Neural progenitor cell (in vitro differentiated cells): Measurements from ENCODE around the gene ANKRD11. TPM values are rescaled to one million over a fixed set of nuclear protein-coding genes. Genes with fewer than 3 reads are reported as not detected.

Source experiments
- DNase-seq: peaks from one replicate; pipeline ENCODE4 v3.0.0-alpha.2; 2016; ENCODE audit warnings: low spot score
- H2AFZ ChIP-seq: fragments of 200-600 bp; sonication (generic); replicated peaks from 2 replicates; pipeline ENCODE4 v1.6.1; 2016; ENCODE audit warnings: antibody characterized with exemption
- H3F3A ChIP-seq: fragments of 200-600 bp; sonication (generic); 2 replicates; pipeline ENCODE4 v1.6.1; 2016; ENCODE audit warnings: antibody characterized with exemption, low read depth
- H3K27ac ChIP-seq: fragments of 200-600 bp; sonication (generic); 2 replicates; pipeline ENCODE4 v1.5.1; 2016; ENCODE audit warnings: mild to moderate bottlenecking
- H3K27me3 ChIP-seq: fragments of 200-600 bp; sonication (generic); 2 replicates; pipeline ENCODE4 v1.6.1; 2016; ENCODE audit warnings: mild to moderate bottlenecking, moderate library complexity
- H3K36me3 ChIP-seq: fragments of 200-600 bp; sonication (generic); 2 replicates; pipeline ENCODE4 v1.5.1; 2016
- H3K4me1 ChIP-seq: fragments of 200-600 bp; sonication (generic); 2 replicates; pipeline ENCODE4 v1.6.1; 2016; ENCODE audit warnings: mixed run types
- H3K4me2 ChIP-seq: fragments of 200-600 bp; sonication (generic); 2 replicates; pipeline ENCODE4 v1.6.1; 2016
- H3K4me3 ChIP-seq: fragments of 200-600 bp; sonication (generic); 2 replicates; pipeline ENCODE4 v1.5.1; 2016
- H3K79me2 ChIP-seq: fragments of 200-600 bp; sonication (generic); 2 replicates; pipeline ENCODE4 v1.6.1; 2016; ENCODE audit warnings: low read depth
- H3K9ac ChIP-seq: fragments of 200-600 bp; sonication (generic); 2 replicates; pipeline ENCODE4 v1.6.1; 2016
- H3K9me3 ChIP-seq: fragments of 200-600 bp; sonication (generic); 2 replicates; pipeline ENCODE4 v1.5.1; 2016; ENCODE audit warnings: low read depth
- H4K20me1 ChIP-seq: fragments of 200-600 bp; sonication (generic); 2 replicates; pipeline ENCODE4 v1.6.1; 2016; ENCODE audit warnings: low read depth
- H3K27ac Mint-ChIP-seq: 3 replicates; pipeline ENCODE4 v1.8.0; 2021; ENCODE audit warnings: mixed read lengths
- H3K27me3 Mint-ChIP-seq: 2 replicates; pipeline ENCODE4 v1.8.0; 2022; ENCODE audit warnings: low read depth, mild to moderate bottlenecking, inconsistent platforms, moderate library complexity, mixed read lengths; ENCODE audit not compliant: insufficient read depth
- H3K36me3 Mint-ChIP-seq: 3 replicates; pipeline ENCODE4 v1.8.0; 2021; ENCODE audit warnings: mixed read lengths
- H3K4me1 Mint-ChIP-seq: 3 replicates; pipeline ENCODE4 v1.8.0; 2021; ENCODE audit warnings: mixed read lengths
- H3K4me3 Mint-ChIP-seq: 3 replicates; pipeline ENCODE4 v1.8.0; 2021; ENCODE audit warnings: mild to moderate bottlenecking, moderate library complexity, mixed read lengths
- H3K9me3 Mint-ChIP-seq: 3 replicates; pipeline ENCODE4 v1.8.0; 2020; ENCODE audit warnings: mixed read lengths
- CTCF ChIP-seq: fragments of 200-600 bp; sonication (generic); IDR thresholded peaks from 2 replicates; pipeline ENCODE4 v1.5.1; 2017; ENCODE audit warnings: antibody characterized with exemption, mild to moderate bottlenecking
- EZH2 ChIP-seq: fragments of 200-600 bp; sonication (generic); IDR thresholded peaks from 2 replicates; pipeline ENCODE4 v1.6.1; 2017; ENCODE audit warnings: antibody characterized with exemption, mild to moderate bottlenecking, moderate library complexity
- EZH2phosphoT487 ChIP-seq: fragments of 200-600 bp; sonication (generic); IDR thresholded peaks from 2 replicates; pipeline ENCODE4 v1.6.1; 2017; ENCODE audit warnings: antibody characterized with exemption
- total RNA-seq: library from RNA; depleted of rRNA; stranded (reverse); fragments of >200 nt; gene quantifications from 2 replicates; pipeline ENCODE4 v1.2.3, GENCODE V29; 2015; ENCODE audit warnings: low replicate concordance

ANKRD11 gene
- total RNA-seq, 1 donor from 2014 or later = 47.3 TPM

GRCh38 chr16:89304941-89305705 lies 185.2 kb downstream of the ANKRD11 start:
- Histone ChIP-seq H3K9ac (no peak overlapping the region), H3K79me2 (peaks cover 71% of the 10 kb centered on the region), H3F3A (no peaks in the 10 kb centered on the region), H3K4me1 (no peaks in the 10 kb centered on the region), H3K9me3 (no peaks in the 10 kb centered on the region), H3K4me3 (no peak overlapping the region), H3K4me2 (no peak overlapping the region), H3K36me3 (no peaks in the 10 kb centered on the region), H4K20me1 (peaks cover 78% of the 10 kb centered on the region), H3K27ac (no peak overlapping the region), H3K27me3 (no peaks in the 10 kb centered on the region), H2AFZ (no peak overlapping the region)
- Mint-ChIP-seq H3K27ac (no peak overlapping the region), H3K9me3 (peaks cover 2% of the 10 kb centered on the region), H3K4me1 (peaks cover 10% of the 10 kb centered on the region), H3K4me3 (no peak overlapping the region), H3K27me3 (no peaks in the 10 kb centered on the region), H3K36me3 (peaks cover 36% of the 10 kb centered on the region)
- no peak for DNase-seq
- TF ChIP-seq EZH2 (no peak), CTCF (no peak), EZH2phosphoT487 (no peak)

- H3K36me3 Mint-ChIP-seq = peaks cover 30% of the 10 kb centered on the region
- no peak for TF ChIP-seq CTCF
- TF ChIP-seq EZH2 = no peak
- no peak for TF ChIP-seq EZH2phosphoT487
- H3K9ac ChIP-seq = no peak overlapping the region
- no peak overlapping the region for H2AFZ ChIP-seq
- peak overlapping the region; percentile 26 for H3K27ac Mint-ChIP-seq
- peaks cover 66% of the 10 kb centered on the region for H3K79me2 ChIP-seq
- DNase-seq = no peak
- no peaks in the 10 kb centered on the region for H3F3A ChIP-seq
- H3K4me1 Mint-ChIP-seq = peaks cover 10% of the 10 kb centered on the region
- no peak overlapping the region for H3K4me3 Mint-ChIP-seq
- no peaks in the 10 kb centered on the region for H3K27me3 Mint-ChIP-seq
- no peak overlapping the region for H3K27ac ChIP-seq
- no peak overlapping the region for H3K4me2 ChIP-seq
- H3K4me1 ChIP-seq = no peaks in the 10 kb centered on the region
- H4K20me1 ChIP-seq = peaks cover 70% of the 10 kb centered on the region
- peaks cover 2% of the 10 kb centered on the region for H3K9me3 Mint-ChIP-seq
- no peaks in the 10 kb centered on the region for H3K27me3 ChIP-seq
- no peaks in the 10 kb centered on the region for H3K9me3 ChIP-seq
- no peaks in the 10 kb centered on the region for H3K36me3 ChIP-seq
- H3K4me3 ChIP-seq = no peak overlapping the region
Observed at GRCh38 chr16:89304181-89304851, 186.0 kb downstream of the ANKRD11 start.

GRCh38 chr16:89303617-89304016 lies 186.7 kb downstream of the ANKRD11 start:
- H3K4me3 ChIP-seq = no peak overlapping the region
- Mint-ChIP-seq H3K36me3 (peaks cover 29% of the 10 kb centered on the region), H3K27ac (no peak overlapping the region), H3K4me1 (peaks cover 10% of the 10 kb centered on the region), H3K9me3 (peaks cover 2% of the 10 kb centered on the region), H3K27me3 (peaks cover 2% of the 10 kb centered on the region), H3K4me3 (peak overlapping the region; percentile 31)
- TF ChIP-seq CTCF = no peak
- no peak for TF ChIP-seq EZH2
- no peak for TF ChIP-seq EZH2phosphoT487
- H4K20me1 ChIP-seq = peaks cover 68% of the 10 kb centered on the region
- H2AFZ ChIP-seq = no peak overlapping the region
- no peak for DNase-seq
- no peaks in the 10 kb centered on the region for H3K4me1 ChIP-seq
- no peaks in the 10 kb centered on the region for H3K36me3 ChIP-seq
- H3K9me3 ChIP-seq = no peaks in the 10 kb centered on the region
- H3K27ac ChIP-seq = no peak overlapping the region
- H3F3A ChIP-seq = no peaks in the 10 kb centered on the region
- no peak overlapping the region for H3K9ac ChIP-seq
- peaks cover 64% of the 10 kb centered on the region for H3K79me2 ChIP-seq
- H3K4me2 ChIP-seq = no peak overlapping the region
- H3K27me3 ChIP-seq = no peaks in the 10 kb centered on the region
